ENCODE data around the gene PPP1R27.
A peak's percentile ranks its signal among the peaks of the same experiment; 100 is the strongest.

- TF ChIP-seq CTCF (IDR thresholded peaks at IDR 0.05) (no peak), POLR2A (IDR thresholded peaks at IDR 0.05) (no peak), POLR2AphosphoS5 (IDR thresholded peaks at IDR 0.05) (peak in 1 of 3 donors; percentile 8), EP300 (IDR thresholded peaks at IDR 0.05) (no peak)
Measured at GRCh38 chr17:81867991-81868673, 33.3 kb upstream of the PPP1R27 start.
